Glutamatergic neuron (in vitro differentiated cells): ENCODE results near the gene POLD4. TPM values are rescaled to one million over a fixed set of nuclear protein-coding genes. Genes with fewer than 3 reads are reported as not detected.
A peak's percentile ranks its signal among the peaks of the same experiment; 100 is the strongest.

Experiments used
- DNase-seq: peaks from one replicate; pipeline ENCODE4 v3.0.0; 2022
- H3K27ac Mint-ChIP-seq: one replicate; pipeline ENCODE4 v1.8.0; 2020; ENCODE audit warnings: mild to moderate bottlenecking, mixed read lengths, inconsistent platforms; ENCODE audit not compliant: unreplicated experiment
- H3K27me3 Mint-ChIP-seq: one replicate; pipeline ENCODE4 v1.8.0; 2020; ENCODE audit warnings: mild to moderate bottlenecking, moderate library complexity, mixed read lengths, inconsistent platforms; ENCODE audit not compliant: unreplicated experiment
- H3K36me3 Mint-ChIP-seq: one replicate; pipeline ENCODE4 v1.8.0; 2020; ENCODE audit warnings: mild to moderate bottlenecking, mixed read lengths, inconsistent platforms; ENCODE audit not compliant: unreplicated experiment
- H3K4me1 Mint-ChIP-seq: one replicate; pipeline ENCODE4 v1.8.0; 2020; ENCODE audit warnings: mild to moderate bottlenecking, low read depth, mixed read lengths, inconsistent platforms; ENCODE audit not compliant: unreplicated experiment
- H3K4me3 Mint-ChIP-seq: one replicate; pipeline ENCODE4 v1.8.0; 2020; ENCODE audit warnings: mild to moderate bottlenecking, mixed read lengths, inconsistent platforms; ENCODE audit not compliant: unreplicated experiment
- H3K9me3 Mint-ChIP-seq: one replicate; pipeline ENCODE4 v1.8.0; 2020; ENCODE audit warnings: mild to moderate bottlenecking, moderate library complexity, mixed read lengths, inconsistent platforms; ENCODE audit not compliant: unreplicated experiment
- total RNA-seq: library from RNA; stranded (reverse); fragmentation: NEBNext Ultra II Directional; extraction: Animal tissue kit (Norgen Biotek cat#: 25700); gene quantifications from one replicate; pipeline ENCODE4 v1.2.1, GENCODE V29; 2021; ENCODE audit not compliant: unreplicated experiment
- TF ChIP-seq, protein P1 (sequence below): fragments of 200-600 bp; sonication (generic); IDR thresholded peaks from one replicate; pipeline ENCODE4 v1.5.0; 2021; ENCODE audit not compliant: partially characterized antibody, unreplicated experiment

Gene POLD4
- total RNA-seq, 1 donor from 2014 or later = 15.4 TPM

DNA sequence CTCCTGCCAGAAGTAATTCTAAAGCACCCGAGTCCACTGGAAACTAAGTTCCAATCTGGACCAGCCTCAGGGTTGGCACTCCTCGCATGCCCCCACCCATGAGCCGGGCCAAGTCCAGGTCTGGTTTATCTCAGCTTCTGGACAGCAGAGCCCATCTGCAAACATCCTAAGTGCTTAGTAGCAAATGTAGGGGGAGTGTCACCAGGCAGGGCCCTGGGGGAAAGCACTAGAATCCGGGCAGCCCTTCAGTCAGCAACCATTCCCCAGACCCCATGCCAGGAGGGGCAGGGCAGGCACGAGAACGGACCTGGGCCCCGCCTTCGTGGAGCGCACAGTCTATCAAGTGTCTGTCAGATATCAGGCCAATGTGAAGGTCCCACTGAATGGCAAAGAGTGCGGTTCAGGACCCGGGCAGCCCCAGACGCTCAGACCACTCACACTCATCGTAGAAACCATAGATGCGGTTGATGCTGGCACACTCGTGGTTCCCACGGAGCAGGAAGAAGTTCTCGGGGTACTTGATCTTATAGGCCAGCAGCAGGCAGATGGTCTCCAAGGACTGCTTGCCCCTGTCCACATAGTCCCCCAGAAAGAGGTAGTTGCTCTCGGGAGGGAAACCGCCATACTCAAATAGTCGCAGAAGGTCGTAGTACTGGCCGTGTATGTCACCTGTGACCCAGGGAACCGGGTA, 47.0 kb upstream of the POLD4 start:
- peak overlapping the region; percentile 84 for H3K4me3 Mint-ChIP-seq
- peak overlapping the region; percentile 50 for H3K27ac Mint-ChIP-seq
- H3K36me3 Mint-ChIP-seq = no peaks in the 10 kb centered on the region
- peaks cover 8% of the 10 kb centered on the region for H3K27me3 Mint-ChIP-seq
- TF ChIP-seq, protein P1, sequence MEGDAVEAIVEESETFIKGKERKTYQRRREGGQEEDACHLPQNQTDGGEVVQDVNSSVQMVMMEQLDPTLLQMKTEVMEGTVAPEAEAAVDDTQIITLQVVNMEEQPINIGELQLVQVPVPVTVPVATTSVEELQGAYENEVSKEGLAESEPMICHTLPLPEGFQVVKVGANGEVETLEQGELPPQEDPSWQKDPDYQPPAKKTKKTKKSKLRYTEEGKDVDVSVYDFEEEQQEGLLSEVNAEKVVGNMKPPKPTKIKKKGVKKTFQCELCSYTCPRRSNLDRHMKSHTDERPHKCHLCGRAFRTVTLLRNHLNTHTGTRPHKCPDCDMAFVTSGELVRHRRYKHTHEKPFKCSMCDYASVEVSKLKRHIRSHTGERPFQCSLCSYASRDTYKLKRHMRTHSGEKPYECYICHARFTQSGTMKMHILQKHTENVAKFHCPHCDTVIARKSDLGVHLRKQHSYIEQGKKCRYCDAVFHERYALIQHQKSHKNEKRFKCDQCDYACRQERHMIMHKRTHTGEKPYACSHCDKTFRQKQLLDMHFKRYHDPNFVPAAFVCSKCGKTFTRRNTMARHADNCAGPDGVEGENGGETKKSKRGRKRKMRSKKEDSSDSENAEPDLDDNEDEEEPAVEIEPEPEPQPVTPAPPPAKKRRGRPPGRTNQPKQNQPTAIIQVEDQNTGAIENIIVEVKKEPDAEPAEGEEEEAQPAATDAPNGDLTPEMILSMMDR = no peak
- H3K9me3 Mint-ChIP-seq = peaks cover 1% of the 10 kb centered on the region
- no peak for DNase-seq
- peaks cover 4% of the 10 kb centered on the region for H3K4me1 Mint-ChIP-seq

DNA sequence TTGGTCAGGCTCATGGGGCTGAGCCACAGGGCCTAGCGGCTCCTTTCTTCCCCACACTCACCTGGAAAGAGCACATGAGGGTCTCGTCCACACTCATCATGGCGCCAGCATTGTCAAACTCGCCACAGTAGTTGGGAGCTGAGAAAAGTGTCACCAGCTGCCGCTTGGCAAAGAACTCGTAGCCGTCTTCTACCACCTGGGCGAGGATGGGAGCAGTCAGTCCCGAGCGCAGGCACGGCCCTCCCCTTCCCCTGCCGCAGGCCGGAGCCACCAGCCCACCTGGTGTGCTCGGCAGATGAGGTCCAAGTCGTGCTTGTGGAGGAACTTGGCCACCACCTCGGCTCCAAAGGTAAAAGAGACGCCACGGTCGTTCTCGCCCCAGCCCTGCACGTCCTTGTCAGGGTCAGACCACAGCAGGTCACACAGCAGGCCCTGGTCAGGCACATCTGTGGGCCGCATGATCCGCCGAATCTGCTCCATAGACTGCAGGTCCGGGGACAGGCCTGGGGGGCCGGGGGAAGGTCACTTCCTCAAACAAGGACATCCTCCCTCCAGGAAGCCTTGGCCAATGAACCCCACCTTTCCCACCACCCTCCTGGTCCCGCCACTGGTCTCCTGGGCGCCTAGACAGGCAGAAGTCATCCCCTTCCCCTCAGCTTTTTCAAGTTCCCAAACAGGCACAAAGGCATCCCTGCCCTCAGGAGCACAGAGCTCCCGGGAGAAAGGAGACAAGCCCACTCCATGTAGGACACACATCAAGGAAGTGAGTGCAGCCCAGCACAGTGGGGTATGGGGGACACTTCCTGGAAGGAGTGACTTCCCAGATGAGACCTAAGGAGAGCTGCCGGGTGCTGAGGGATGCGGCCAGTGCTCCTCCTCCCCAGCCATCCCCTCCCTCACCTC, 45.6 kb upstream of the POLD4 start:
- peaks cover 10% of the 10 kb centered on the region for H3K27me3 Mint-ChIP-seq
- H3K36me3 Mint-ChIP-seq = no peaks in the 10 kb centered on the region
- no peak for DNase-seq
- H3K4me3 Mint-ChIP-seq = no peak overlapping the region
- TF ChIP-seq, protein P1 = no peak
- peaks cover 1% of the 10 kb centered on the region for H3K9me3 Mint-ChIP-seq
- peaks cover 4% of the 10 kb centered on the region for H3K4me1 Mint-ChIP-seq
- H3K27ac Mint-ChIP-seq = no peak overlapping the region

DNA sequence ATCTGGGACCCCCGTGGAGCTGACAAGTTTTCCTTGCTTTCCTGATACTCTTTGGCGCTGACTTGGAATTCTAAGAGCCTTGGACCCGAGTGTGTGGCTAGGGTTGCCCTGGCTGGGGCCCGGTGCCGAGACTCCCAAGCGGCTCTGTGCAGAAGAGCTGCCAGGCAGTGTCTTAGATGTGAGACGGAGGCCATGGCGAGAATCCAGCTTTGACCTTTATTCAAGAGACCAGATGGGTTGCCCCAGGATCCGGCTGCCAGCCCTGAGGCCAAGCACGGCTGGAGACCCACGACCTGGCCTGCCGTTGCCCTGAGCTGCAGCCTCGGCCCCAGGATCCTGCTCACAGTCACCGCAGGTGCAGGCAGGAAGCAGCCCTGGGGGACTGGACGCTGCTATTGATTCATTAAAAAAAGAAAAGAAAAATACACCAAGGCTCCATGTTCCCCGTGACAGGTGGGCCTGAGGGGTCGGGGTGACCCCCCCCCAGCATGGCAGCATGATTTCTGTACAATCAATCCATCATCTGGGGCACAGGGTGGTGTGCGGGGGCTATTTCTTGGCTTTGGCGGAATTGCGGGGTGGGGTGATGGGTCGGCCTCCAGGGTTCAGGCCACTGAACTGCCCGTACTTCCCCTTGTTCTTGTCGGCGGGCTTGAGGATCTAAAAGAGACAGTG, 44.8 kb upstream of the POLD4 start:
- peaks cover 12% of the 10 kb centered on the region for H3K27me3 Mint-ChIP-seq
- no peaks in the 10 kb centered on the region for H3K36me3 Mint-ChIP-seq
- H3K9me3 Mint-ChIP-seq = peaks cover 1% of the 10 kb centered on the region
- no peak overlapping the region for H3K4me3 Mint-ChIP-seq
- no peak overlapping the region for H3K27ac Mint-ChIP-seq
- TF ChIP-seq, protein P1 = no peak
- no peak for DNase-seq
- peaks cover 4% of the 10 kb centered on the region for H3K4me1 Mint-ChIP-seq

GRCh38 chr11:67397536-67397935, 44.2 kb upstream of the POLD4 start:
- TF ChIP-seq, protein P1 = no peak
- Mint-ChIP-seq H3K27me3 (peaks cover 12% of the 10 kb centered on the region), H3K27ac (no peak overlapping the region), H3K4me1 (peaks cover 4% of the 10 kb centered on the region), H3K9me3 (peaks cover 1% of the 10 kb centered on the region), H3K4me3 (no peak overlapping the region), H3K36me3 (no peaks in the 10 kb centered on the region)
- no peak for DNase-seq
